GM21381 (cell line): Measurements from ENCODE around the gene OCEL1.
A peak's percentile ranks its signal among the peaks of the same experiment; 100 is the strongest.
"Not testable (repeated sequence)": the region's sequence is repeated elsewhere in the genome, so short reads cannot be mapped to it uniquely, and the experiment has no call there.

Experiments used
- ATAC-seq: cut with Tn5 transposase; IDR thresholded peaks from one replicate; pipeline ENCODE4 v1.9.1; 2021; ENCODE audit warnings: mild to moderate bottlenecking, moderate library complexity; ENCODE audit not compliant: unreplicated experiment

Gene OCEL1, protein sequence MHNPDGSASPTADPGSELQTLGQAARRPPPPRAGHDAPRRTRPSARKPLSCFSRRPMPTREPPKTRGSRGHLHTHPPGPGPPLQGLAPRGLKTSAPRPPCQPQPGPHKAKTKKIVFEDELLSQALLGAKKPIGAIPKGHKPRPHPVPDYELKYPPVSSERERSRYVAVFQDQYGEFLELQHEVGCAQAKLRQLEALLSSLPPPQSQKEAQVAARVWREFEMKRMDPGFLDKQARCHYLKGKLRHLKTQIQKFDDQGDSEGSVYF

DNA sequence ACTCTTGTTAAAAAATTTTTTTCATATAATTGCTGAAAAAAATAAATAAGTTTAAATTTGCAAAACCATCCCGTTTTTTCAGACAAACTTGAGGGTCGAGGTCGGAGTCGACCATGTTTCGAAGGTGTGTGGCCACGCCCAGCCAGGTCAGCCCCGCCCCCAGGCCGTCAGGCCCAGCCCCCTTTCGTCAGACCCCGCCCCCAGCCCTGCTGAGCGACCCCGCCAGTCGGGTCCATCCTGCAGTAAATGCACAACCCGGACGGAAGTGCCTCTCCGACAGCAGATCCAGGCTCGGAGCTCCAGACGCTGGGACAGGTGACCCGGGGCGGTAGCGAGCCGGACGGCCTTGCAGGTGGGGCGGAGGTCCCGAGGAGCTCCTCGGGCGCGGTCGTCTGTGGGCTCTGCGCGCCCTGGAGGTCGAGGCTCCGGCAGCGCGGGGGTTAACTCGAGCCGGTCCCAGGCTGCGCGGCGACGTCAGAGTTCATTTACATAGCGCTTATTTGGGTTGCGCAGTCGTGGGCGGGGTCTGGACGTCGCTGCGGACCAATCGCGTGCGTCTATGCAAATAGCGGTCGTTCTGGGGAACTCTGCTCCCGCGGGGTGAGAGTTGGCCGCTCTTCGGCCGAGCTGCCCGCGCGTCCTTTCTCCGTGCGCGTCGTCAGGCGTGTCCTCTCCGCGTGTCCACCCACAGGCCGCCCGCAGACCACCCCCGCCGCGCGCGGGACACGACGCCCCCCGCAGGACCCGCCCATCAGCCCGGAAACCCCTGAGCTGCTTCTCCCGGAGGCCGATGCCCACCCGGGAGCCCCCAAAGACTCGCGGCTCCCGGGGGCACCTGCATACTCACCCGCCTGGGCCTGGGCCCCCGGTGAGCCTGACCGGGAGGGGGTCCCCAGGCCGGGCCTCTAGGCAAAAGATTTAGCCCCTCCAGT is at the start of gene OCEL1:
TSS of gene OCEL1 (plus strand) at position 225 of the 932 bp plus-strand sequence. CDS start at position 247, 22 bp downstream.
- ATAC-seq: peak; percentile 86

DNA sequence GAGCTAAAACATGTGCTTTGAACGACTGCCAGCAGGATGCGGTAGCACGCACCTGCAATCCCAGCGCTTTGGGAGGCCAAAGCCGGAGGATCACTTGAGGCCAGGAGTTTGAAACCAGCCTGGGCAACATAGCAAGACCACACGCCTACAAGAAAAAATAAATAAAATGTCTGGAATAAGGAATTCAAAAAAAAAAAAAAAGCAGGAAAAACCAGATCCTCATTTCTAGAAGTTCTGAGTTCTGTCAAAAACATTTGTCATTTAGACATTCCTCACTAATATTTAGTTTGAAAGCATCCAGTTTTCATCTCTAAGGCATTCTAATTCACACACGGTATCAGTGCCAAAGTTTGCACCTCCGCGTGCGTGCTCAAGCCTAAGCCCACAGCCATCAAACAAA is 47.7 kb upstream of the OCEL1 start:
- no peak for ATAC-seq

- ATAC-seq: no peak
These were observed 44.9 kb upstream of the OCEL1 start for GRCh38 chr19:17180997-17181702.

DNA sequence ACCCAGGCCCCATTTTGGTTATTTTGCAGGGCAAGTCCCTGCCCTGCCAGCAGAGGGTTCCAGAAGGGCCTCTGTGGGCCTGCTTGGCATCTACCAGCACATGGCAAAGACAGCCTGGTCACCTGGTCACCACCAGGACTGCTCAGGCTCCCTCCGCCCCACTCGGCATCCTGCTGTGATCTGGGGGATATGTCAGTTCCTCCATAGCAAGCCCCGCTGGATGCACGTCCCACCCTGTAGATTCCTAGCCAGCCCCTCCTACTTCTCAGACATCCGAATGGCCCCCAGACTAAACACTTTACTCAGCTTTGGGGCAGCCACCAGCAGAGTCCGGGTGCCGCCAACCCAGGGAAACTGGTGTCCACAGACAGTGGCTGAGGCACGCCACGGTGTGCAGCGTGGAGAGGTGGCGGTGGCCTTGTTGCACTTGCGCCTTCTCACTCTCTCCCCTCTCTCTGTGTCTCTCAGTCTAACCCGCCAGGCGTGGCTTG is 42.7 kb upstream of the OCEL1 start:
- no peak for ATAC-seq

DNA sequence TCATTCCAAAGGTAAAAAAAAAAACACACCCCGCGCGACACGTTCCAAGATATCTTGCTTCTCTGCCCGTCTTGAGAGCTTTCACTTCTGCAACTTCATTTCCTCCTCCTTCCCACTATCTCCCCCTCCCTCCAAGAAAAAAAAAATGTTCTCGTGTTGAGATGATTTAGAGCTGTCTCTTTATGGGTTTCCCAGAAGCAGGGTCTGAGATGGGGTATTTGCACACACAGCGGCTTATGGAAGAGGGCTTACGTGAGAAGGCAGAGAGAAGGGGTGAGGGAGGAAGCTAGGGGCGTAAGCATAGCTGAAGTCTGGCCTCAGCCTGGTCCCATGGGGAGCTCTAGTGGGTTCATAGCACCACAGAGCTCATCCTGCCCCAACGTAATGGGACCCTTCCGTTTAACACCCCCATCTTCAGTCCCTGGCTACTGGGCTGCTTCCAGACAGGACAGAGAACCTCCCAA is 42.1 kb upstream of the OCEL1 start:
- ATAC-seq: no peak

DNA sequence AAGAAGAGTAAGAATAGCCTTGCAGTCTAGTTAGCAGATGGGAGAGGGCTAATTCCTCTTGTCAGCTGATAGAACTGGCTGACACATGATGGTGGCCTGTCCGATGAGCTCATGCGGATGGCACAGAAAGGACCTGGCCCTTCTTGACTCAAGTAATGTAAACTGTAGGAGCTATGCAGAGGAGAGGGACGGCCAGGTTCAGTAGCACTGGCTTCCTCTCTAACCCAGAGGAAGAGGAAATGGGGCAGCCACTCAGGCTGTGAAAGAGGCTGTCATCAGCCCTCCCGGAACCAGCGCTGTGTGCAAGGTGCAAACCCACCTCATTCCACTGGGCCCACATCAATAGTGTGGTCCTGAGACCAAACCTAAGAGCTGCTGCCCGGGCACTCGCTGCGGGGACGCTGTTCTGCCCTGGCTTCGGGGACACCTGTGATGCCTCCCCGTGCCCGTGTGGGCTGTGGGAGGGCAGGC is 41.6 kb upstream of the OCEL1 start:
- ATAC-seq: no peak

DNA sequence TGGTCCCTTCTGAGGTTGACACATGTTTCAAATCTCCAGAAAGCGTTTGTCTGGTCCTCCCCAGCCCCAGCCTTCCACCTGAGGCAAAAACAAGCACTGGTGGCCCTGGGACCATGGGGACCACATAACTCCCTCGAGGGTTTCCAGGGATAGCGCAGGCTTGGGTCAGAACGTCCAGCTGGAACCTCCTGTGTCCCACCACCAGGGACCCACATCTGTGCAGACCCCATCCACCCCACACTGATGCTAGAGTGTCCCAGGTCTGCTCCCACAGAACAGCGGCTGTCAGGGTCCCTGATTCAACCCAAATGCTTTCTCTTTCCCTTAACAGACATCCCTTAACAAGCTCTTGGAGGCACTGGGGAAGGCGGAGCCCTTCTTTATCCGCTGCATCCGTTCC is 40.4 kb upstream of the OCEL1 start:
- no peak for ATAC-seq

GRCh38 chr19:17191736-17192135 is 34.3 kb upstream of the OCEL1 start:
- not testable (repeated sequence) for ATAC-seq

DNA sequence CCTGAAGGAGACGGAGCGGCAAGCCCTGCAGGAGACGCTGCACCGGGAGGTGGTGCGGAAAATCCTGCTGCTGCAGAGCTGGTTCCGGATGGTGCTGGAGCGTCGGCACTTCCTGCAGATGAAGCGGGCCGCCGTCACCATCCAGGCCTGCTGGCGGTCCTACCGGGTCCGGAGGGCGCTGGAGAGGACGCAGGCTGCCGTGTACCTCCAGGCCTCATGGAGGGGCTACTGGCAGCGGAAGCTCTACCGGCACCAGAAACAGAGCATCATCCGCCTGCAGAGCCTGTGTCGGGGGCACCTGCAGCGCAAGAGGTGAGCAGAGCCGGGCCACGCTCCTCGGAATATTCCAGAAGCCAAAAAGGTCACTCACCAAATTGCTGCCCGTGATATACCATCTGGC is 33.3 kb upstream of the OCEL1 start:
- no peak for ATAC-seq

GRCh38 chr19:17194608-17195007 is 31.4 kb upstream of the OCEL1 start:
- ATAC-seq: no peak

GRCh38 chr19:17195106-17195505 is 30.9 kb upstream of the OCEL1 start:
- no peak for ATAC-seq

DNA sequence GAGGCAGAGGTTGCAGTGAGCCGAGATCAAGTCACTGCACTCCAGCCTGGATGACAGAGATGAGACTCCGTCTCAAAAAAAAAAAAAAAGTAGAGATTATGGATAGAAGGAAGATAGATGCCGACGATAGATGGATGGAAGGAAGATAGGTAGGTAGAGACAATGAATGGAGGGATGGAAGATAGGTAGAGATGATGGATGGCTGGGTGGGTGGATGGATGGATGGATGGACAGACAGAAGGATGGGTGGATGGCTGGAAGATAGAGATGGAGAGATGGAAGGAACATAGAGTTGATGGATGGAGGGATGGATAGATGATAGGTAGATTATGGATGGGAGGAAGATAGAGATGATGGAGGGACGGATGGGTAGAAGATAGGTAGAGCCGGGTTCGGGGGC is 29.4 kb upstream of the OCEL1 start:
- ATAC-seq: no peak

GRCh38 chr19:17197666-17198065 is 28.4 kb upstream of the OCEL1 start:
- no peak for ATAC-seq

- ATAC-seq: no peak
These were observed 25.5 kb upstream of the OCEL1 start for GRCh38 chr19:17200408-17201079.

DNA sequence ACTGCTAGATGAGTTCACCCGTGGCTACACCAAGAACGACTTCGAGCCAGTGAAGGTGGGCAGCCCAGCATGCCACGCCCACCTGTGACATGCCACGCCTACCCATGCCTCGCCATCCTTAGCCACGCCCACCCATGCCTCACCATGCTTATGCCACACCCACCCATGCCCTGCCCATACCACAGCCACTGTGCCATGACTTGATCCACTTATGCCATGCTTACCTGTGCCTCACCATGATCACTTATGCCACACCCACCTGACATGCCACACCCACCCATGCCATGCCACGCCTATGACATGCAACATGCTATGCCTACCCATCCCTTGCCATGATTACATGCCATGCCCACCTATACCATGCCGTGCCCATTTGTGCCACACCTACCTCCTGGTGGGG is 23.8 kb upstream of the OCEL1 start:
- ATAC-seq: no peak

DNA sequence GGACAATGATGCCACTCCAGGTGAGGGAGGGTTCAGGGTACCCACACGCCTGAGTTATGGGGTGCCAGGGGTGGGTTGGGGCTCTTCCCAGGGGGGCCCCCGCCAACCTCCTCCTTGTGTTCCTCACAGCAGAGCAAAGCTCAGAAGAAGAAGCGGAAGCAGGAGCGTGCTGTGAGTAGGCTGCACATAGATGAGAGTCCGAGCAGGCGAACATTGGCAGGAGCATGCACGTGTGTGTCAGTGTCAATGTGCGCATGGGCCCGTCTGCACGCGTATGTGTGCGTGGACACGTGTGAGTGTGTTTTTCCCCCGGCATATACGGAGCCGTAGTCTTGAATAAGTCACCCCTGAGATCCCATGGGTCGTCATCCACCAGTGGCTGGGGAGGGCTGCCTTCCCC is 23.3 kb upstream of the OCEL1 start:
- no peak for ATAC-seq

DNA sequence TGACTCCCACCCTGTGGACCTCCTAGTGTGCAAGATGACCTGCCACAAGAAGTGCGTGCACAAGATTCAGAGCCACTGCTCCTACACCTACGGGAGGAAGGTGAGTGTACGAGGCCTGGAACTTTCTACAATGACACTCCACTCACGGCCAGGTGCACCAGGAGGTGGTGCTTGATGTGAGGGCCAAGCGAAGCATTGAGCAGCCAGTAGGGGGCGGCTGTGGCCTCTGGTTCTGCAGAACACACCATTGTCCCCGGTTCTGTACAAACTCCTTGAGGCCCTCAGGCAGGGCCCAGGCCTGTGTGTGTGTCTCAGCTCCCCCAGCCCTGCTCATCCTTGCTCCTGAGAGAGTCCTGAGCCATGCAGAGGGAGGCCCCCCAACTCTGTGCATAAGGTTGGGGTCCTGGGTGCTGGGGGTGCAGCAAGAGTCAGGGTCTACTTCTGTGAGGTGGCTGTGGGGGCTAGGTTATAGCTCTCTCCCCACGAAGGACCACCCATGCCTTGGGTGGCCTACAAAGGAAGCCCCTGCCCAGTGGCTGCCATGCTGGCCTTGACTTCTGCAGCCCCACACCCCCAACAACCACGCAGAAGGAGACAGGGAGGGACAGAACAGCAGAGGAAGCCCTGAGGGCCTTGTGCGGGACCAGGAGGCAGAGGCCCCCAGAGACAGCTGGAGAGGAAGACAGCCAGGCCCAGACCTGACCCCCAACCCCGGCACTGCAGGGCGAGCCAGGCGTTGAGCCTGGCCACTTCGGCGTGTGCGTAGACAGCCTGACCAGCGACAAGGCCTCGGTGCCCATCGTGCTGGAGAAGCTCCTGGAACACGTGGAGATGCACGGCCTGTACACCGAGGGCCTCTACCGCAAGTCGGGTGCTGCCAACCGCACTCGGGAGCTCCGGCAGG is 20.5 kb upstream of the OCEL1 start:
- no peak for ATAC-seq

DNA sequence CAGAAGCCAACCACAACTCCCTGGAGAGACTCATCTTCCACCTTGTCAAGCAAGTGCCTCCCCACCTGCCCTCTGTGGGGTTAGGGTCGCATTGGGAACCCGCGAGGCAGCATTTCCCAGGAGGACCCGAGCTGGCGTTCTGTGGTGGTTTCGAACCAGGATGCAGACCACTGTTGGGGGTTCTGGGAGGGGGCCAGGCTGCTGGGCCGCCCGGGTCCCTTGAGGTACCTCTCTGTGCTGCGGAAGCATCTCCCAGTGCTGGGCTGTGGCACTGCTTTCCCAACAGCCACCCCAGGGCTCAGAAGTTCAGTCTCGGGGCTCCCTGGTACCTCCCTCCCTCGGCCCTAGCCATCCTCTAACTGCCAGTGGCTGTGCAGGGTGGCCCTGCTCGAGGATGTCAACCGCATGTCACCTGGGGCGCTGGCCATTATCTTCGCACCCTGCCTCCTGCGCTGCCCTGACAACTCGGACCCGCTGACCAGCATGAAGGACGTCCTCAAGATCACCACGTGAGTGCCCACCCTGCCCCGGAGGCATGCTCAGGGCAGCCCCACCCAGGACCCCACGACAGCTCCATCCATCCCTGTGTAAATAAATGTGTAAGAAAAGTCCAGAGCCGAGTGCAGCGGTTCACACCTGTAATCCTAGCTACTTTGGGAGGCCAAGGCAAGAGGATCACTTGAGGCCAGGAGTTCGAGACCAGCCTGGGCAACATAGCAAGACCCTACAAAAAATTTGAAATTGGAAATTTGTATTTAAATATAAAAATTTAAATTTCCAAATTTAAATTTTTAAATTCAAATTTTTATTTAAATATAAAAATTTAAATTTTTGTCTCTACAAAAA is 19.1 kb upstream of the OCEL1 start:
- ATAC-seq: no peak
